HG02973 (cell line): ENCODE data around the gene PLA2G2C.
"Not testable (repeated sequence)": the region's sequence is repeated elsewhere in the genome, so short reads cannot be mapped to it uniquely, and the experiment has no call there.

Experiments used
- ATAC-seq: cut with Tn5 transposase; IDR thresholded peaks from one replicate; pipeline ENCODE4 v1.9.1; 2021; ENCODE audit warnings: moderate library complexity; ENCODE audit not compliant: unreplicated experiment

Gene PLA2G2C

DNA sequence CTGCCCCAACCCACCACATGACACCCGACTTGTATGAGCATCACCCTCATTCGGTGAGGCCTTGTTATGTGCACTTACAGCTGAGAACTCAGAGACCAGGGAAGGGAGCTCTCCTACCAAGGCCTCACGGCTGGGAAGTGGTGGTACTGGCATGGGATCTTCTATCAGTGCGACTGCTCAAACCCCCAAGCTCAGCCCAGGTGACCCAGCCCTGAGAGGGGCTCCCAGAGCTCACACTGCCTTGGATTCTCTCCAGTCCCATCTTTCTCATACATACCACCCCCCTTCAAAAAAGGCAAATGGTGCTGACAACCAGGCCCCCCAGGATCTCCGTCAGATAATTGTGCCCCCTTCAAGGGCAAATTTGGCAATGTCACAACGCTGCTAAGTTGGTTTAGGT, 48.0 kb downstream of the PLA2G2C start:
- no peak for ATAC-seq

GRCh38 chr1:20137604-20138003, 48.7 kb downstream of the PLA2G2C start:
- ATAC-seq = no peak

GRCh38 chr1:20137055-20137454, 49.3 kb downstream of the PLA2G2C start:
- ATAC-seq = no peak

DNA sequence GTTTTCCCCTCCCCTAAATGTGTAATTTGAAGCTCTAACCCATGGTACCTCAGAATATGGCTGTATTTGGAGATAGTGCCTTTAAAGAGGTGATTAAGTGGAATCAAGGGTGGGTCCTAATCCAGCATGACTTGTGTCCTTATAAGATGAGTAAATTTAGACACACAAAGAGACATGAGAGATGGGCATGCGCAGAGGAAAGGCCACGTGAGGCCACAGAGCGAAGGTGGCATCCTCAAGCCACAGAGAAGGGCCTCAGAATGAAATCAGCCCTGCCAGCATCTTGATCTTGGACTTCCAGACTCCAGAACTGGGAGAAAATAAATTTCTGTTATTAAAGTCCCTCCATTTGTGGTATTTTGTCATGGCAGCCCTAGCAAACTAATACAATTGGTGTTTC, 50.1 kb downstream of the PLA2G2C start:
- ATAC-seq = no peak

DNA sequence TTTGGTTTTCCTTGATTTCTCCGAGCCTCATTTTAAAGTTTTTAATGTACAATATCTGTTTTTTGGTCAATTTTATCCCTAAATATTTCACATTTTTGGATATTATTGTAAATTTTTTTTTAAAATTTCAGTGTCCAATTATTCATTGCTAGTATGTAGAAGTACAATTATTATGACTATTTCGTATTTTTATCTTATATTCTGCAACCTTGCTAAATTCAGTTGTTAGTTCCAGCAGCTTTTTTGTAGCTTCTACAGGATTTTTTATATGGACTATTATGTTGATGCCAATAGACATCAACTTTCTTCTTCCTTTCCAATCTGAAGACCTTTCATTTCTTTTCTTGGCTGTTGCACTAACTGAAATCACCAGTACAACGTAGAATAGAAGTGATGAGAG, 51.3 kb downstream of the PLA2G2C start:
- ATAC-seq = no peak

DNA sequence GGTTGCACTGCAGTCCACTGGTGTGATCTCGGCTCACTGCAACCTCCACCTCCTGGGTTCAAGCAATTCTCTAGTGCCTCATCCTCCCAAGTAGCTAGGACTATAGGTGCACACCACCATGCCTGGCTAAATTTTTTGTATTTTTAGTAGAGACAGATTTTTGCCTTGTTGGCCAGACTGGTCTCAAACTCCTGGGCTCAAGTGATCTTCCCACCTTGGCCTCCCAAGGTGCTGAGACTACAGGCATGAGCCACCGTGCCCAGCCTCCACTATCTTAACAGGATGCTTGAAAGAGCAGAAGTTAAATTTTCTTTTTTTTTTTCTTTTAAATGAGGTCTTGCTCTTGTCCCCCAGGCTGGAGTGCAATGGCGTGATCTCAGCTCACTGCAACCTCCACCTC, 55.8 kb downstream of the PLA2G2C start:
- not testable (repeated sequence) for ATAC-seq

- ATAC-seq = no peak
Measured at GRCh38 chr1:20126806-20127440, 59.4 kb downstream of the PLA2G2C start.

- no peak for ATAC-seq
Measured at GRCh38 chr1:20126041-20126805, 60.1 kb downstream of the PLA2G2C start.

DNA sequence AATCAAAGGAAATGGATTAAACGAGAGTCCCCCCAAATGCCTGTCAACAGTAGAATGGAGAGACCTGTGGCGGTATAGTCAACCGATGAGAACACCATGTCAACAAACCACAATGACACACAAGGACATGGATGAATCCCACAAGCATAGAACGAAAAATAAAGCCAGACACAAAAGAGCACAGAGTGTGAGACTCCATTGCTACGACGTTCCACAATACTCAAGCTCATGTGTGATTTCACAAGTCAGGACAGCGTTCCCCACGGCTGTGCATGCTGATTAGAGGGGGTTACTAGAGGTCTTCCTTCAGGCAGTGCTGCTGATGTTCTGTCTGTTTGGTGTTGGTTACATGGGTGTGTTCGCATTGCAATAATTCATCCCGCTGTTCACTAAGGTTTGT, 61.2 kb downstream of the PLA2G2C start:
- no peak for ATAC-seq

- no peak for ATAC-seq
Measured at GRCh38 chr1:20124456-20125057, 61.8 kb downstream of the PLA2G2C start.

- ATAC-seq = no peak
Measured at GRCh38 chr1:20123722-20124455, 62.4 kb downstream of the PLA2G2C start.

DNA sequence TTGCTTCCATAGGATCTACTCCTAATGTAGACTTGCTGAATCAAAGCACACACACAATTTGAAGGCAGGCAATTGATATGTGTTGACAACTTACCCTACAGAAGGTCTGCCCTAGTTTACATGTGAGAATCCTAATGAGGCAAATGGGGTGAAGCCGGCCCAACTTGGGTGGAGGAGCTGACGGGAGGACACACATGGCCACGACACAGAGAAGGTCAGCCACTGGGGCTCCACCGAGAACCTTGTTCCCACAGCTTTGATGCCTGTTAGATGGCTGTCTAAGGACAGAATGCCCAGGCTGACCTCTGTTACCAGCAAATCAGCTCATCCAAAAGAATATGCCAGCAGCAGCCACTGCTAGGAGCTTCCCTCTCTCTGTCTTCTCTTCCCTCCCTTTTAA, 65.5 kb downstream of the PLA2G2C start:
- no peak for ATAC-seq

- no peak for ATAC-seq
Measured at GRCh38 chr1:20119347-20119746, 67.0 kb downstream of the PLA2G2C start, which contains the start of gene PLA2G2D. Gene PLA2G2D (minus strand): TSS chr1:20119536. CDS start chr1:20119498, 38 bp downstream.

DNA sequence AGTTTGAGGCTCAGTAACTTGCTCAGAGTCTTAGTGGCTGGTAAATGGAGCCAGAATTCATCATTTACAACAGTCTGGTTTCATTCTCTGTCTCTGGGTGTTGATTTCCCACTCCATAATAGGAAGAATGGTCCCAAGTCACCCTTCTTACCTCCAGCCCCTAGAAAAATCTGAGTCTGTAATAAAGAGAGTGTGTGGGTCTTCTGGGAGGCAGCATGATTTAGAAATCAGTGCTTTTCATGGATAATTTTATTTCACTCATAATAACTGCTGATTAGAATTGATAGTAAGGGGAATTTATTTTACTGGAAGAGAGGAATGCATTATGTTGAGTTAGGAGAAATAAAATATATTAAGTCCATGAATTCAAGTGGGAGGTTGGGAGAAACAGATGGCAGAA, 69.1 kb downstream of the PLA2G2C start:
- ATAC-seq = no peak

GRCh38 chr1:20115916-20116315, 70.4 kb downstream of the PLA2G2C start:
- no peak for ATAC-seq

GRCh38 chr1:20115479-20115878, 70.8 kb downstream of the PLA2G2C start:
- no peak for ATAC-seq

- no peak for ATAC-seq
Measured at GRCh38 chr1:20114021-20114648, 72.2 kb downstream of the PLA2G2C start.
